Stimulated activated naive CD4-positive, alpha-beta T cell (primary cell): ENCODE results near the gene EIF4E2.
"Not testable (repeated sequence)": the region's sequence is repeated elsewhere in the genome, so short reads cannot be mapped to it uniquely, and the experiment has no call there.

ENCODE experiments used
- DNase-seq, 6 experiments: peaks; one replicate each; lab custom pipeline; 2025; lab: John Stamatoyannopoulos, UW

Gene EIF4E2

DNA sequence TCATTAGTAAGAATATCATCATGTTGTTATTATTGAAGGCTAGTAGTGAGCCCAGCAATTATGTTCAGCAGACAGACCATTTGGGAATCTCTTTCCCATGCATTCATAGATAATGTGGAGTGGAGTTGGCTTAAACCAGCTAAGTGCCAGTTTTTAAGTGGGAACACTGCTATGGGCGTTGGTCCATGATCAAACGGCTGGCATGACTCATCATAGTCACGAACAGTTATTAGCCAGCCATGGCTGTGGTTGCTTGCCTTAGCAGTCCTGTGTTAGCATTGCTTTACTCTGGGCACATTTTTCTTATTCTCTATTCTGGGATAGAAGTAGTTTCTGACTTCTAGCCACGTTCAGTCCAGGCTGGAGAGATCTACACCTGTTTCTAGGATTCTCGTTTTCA is 17.7 kb downstream of the EIF4E2 start:
- DNase-seq, result no peak

GRCh38 chr2:232569541-232569940 is 19.1 kb downstream of the EIF4E2 start:
- DNase-seq, result no peak

DNA sequence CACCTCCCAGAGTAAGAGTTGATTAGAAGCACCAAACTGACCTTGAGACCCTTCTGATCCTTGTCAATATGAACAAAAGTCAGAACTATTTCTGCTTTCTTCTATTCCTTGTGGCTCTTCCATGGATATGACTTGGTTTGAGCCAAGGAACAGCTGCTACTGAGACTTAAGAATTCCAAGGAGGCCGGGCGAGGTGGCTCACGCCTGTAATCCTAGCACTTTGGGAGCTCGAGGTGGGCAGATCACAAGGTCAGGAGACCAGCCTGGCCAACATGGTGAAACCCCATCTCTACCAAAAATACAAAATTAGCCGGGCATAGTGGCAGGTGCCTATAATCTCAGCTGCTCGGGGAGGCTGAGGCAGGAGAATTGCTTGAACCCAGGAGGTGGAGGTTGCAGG is 20.0 kb downstream of the EIF4E2 start:
- DNase-seq, result not testable (repeated sequence)

DNA sequence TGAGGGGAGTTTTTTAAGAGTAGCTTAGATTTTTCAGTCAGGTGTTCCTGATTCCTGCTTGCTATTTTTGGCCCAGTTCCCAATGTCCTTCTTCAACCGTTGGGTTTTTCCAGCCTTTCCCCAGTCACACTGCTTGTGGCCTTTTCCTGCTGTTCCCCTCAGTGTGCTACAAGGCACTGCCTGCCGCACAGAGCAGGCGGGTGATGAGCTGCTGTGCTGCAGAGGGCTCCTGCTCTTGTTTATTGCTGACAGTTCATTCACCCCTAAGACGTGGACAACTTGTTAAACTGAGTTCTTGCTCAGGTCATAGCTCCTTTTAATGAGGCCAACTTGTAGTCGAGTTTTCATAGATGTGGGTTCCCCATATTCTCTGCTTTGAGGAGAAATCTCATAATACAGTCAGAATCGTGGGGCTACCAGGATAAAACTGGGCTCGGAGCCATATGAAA is 20.6 kb downstream of the EIF4E2 start:
- DNase-seq, result no peak

GRCh38 chr2:232573042-232573441 is 22.6 kb downstream of the EIF4E2 start:
- DNase-seq, result no peak

GRCh38 chr2:232573771-232574435 is 23.4 kb downstream of the EIF4E2 start:
- no peak for DNase-seq

GRCh38 chr2:232574674-232575403 is 24.4 kb downstream of the EIF4E2 start:
- DNase-seq, result no peak

GRCh38 chr2:232575404-232575746 is 24.9 kb downstream of the EIF4E2 start:
- no peak for DNase-seq

- DNase-seq, result no peak
Observed at GRCh38 chr2:232576995-232577394, 26.5 kb downstream of the EIF4E2 start.

DNA sequence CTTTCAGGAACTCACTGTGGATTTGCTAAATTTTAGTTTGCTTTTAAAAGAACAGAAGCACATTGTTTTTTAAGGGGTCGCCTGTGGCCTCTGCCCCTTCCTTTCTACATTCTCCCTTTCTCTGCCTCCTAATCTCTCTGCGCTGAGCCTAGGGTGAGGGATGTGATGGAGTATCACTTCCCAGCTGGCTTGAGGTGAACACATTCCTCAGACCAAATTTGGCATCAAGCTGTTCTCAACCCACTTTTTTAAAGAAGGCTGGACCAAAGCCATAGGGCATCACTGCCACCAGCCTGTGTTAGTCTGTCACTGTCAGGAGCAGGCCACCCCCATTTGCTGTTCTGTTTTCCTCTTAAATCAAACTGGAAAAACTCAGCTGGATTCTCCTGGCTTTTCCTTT is 27.4 kb downstream of the EIF4E2 start:
- no peak for DNase-seq

GRCh38 chr2:232578626-232579025 is 28.1 kb downstream of the EIF4E2 start:
- no peak for DNase-seq

- DNase-seq, result no peak
Observed at GRCh38 chr2:232580648-232580981, 30.1 kb downstream of the EIF4E2 start.

GRCh38 chr2:232581725-232582124 is 31.2 kb downstream of the EIF4E2 start:
- no peak for DNase-seq

GRCh38 chr2:232584238-232584637 is 33.7 kb downstream of the EIF4E2 start:
- no peak for DNase-seq

GRCh38 chr2:232586943-232587505 is 36.5 kb downstream of the EIF4E2 start:
- DNase-seq, result no peak

GRCh38 chr2:232587512-232587911 is 37.0 kb downstream of the EIF4E2 start:
- no peak for DNase-seq

GRCh38 chr2:232588031-232588430 is 37.5 kb downstream of the EIF4E2 start:
- DNase-seq, result no peak

- DNase-seq, result no peak
Observed at GRCh38 chr2:232588680-232589585, 38.4 kb downstream of the EIF4E2 start.

- no peak for DNase-seq
Observed at GRCh38 chr2:232592772-232593395, 42.4 kb downstream of the EIF4E2 start.

DNA sequence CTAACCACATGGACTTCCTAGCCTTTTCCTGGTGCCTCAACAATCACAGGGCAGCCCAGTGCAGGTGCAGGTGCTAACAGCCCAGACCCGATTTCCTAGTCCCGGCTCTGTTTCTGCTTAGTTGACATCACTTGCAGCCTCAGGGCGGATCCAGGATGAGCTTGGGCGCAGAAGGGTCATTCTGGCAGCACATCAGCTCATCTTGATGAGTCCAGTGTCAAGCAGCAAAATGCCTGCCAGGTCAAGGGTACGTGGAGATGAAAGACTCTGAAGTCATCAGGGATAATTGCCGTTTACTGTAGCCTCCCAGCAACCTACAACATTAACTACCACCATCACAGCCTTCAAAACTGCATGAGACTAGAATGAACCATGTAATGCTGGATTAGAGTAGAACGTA is 43.5 kb downstream of the EIF4E2 start:
- no peak for DNase-seq

DNA sequence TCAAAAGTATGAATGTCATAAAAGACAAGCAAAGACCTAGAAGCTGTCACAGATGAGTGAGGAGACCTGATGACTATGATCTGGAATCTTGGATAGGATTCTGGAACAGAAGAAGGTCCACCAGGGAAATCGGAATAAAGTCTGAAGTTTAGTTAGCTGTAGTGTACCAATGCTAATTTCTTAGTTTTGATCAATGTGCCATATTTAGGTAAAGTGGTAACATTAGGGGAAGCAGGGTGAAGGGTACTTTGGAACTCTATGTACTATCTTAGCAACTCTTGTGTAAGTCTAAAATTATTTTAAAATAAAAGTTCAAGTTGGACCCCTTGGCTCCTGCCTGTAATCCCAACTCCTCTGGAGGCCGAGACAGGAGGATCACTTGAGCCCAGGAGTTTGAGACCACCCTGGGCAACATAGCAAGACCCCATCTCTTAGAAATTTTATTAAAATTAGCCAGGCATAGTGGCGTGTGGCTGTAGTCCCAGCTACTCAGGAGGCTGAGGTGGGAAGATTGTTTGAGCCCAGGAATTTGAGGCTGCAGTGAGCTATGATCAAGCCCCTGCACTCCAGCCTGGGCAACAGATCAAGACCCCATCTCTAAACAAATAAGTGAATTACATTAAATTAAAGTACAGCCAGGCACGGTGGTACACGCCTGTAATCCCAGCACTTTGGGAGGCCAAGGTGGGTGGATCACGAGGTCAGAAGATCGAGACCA is 47.0 kb downstream of the EIF4E2 start:
- no peak for DNase-seq
